ENCODE measurements around the gene CLBA1.

DNA sequence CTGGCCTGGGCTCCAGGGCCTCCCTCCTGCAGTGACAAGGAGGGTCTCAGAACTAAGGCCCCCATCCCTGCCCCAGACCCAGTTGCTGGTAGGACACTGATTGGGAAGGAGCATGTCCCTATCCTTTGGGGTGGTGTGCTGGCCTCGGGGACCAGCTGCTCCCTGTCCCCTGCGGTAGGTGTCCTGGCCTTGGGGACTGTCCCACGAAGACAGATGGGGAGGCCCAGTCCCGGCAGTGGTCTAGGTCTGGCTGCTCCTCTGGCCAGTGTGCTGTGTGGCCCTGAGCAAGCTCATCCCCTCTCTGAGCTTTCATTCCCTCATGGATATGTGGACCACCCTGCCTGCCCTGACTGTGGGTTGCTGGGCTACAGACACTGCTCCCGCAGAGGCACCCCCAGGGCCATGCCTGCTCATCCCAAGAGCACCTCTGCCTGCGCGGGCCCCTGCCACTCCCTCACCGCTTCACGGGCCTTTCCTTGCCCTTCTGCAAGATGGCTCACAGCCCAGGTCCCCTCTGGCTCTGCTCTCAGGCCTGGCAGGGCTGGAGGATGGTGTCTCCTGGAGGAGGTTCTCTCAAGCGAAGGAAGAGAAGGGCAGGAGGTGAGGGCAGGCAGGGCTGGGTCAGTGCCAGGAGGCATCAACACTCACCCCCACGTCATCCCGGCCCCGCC, 19.9 kb upstream of the CLBA1 start:
- TF ChIP-seq, protein P1, sequence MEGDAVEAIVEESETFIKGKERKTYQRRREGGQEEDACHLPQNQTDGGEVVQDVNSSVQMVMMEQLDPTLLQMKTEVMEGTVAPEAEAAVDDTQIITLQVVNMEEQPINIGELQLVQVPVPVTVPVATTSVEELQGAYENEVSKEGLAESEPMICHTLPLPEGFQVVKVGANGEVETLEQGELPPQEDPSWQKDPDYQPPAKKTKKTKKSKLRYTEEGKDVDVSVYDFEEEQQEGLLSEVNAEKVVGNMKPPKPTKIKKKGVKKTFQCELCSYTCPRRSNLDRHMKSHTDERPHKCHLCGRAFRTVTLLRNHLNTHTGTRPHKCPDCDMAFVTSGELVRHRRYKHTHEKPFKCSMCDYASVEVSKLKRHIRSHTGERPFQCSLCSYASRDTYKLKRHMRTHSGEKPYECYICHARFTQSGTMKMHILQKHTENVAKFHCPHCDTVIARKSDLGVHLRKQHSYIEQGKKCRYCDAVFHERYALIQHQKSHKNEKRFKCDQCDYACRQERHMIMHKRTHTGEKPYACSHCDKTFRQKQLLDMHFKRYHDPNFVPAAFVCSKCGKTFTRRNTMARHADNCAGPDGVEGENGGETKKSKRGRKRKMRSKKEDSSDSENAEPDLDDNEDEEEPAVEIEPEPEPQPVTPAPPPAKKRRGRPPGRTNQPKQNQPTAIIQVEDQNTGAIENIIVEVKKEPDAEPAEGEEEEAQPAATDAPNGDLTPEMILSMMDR (conservative IDR thresholded peaks at IDR 0.05; ENCODE audit: low read depth, low read length), result no peak
- no peak for TF ChIP-seq EZH2 (IDR thresholded peaks at IDR 0.05; ENCODE audit: borderline replicate concordance, low read depth, low read length, poor library complexity, severe bottlenecking)

All from A673 (cell line).